HCT116 (cell line): ENCODE data around the gene CPA4. TPM values are rescaled to one million over a fixed set of nuclear protein-coding genes. Genes with fewer than 3 reads are reported as not detected.

ENCODE experiments used
- ATAC-seq: fragments of 200-7000 bp; cut with Tn5 transposase; 2 replicates; pipeline ENCODE4 v1.9.1; 2020; ENCODE audit warnings: mild to moderate bottlenecking, moderate library complexity
- BruUV-seq: library from RNA; stranded (reverse); fragments of 400-500 nt; replicated peaks from 2 replicates; lab custom pipeline; 2021; lab: Mats Ljungman, UMichigan
- CTCF ChIA-PET: fragments of 300-600 bp; sonication (Branson Sonifier 250); formaldehyde crosslinking; loops from one replicate; lab custom pipeline; 2021; ENCODE audit warnings: antibody characterized with exemption; lab: Charles Lee
- POLR2A ChIA-PET: fragments of 300-600, 350-600 bp; sonication (Branson Sonifier 250); formaldehyde crosslinking; loops from one replicate; lab custom pipeline; 2021; ENCODE audit warnings: antibody characterized with exemption; lab: Charles Lee
- RAD21 ChIA-PET, 2 experiments: fragments of 300-600 bp; sonication (Branson Sonifier 250); formaldehyde crosslinking; loops; one replicate each; lab custom pipeline; 2023; ENCODE audit warnings: low total read pairs in 2 of 2; ENCODE audit not compliant: uncharacterized antibody in 2 of 2, unreplicated experiment in 2 of 2, low non-redundant PET in 1 of 2; lab: Charles Lee
- DNase-seq: peaks from one replicate; pipeline ENCODE4 v3.0.0-alpha.2; 2010; ENCODE audit warnings: low read depth, low spot score
- H2AFZ ChIP-seq: fragments of 200-600 bp; shearing (Covaris generic), sonication (generic); 2 replicates; pipeline ENCODE4 v1.6.1; 2017; ENCODE audit warnings: low read depth, mixed run types, mixed read lengths, antibody characterized with exemption, low read length; ENCODE audit not compliant: poor library complexity, severe bottlenecking
- H3K27ac ChIP-seq: 2 replicates; pipeline ENCODE4 v1.5.1; 2012; ENCODE audit warnings: low read depth, low read length
- H3K27me3 ChIP-seq: fragments of 200-600 bp; sonication (generic); 2 replicates; pipeline ENCODE4 v1.6.1; 2016; ENCODE audit warnings: mixed run types, low read length, mixed read lengths; ENCODE audit not compliant: insufficient read depth
- H3K36me3 ChIP-seq, 2 experiments: fragments of 200-500 bp in 1 of 2; fragments of 200-600 bp in 1 of 2; sonication (Bioruptor generic) in 1 of 2; sonication (generic) in 1 of 2; 2 replicates each; pipeline versions ENCODE4 v1.5.1 to v1.6.1; 2014 to 2016; ENCODE audit warnings: low read length in 2 of 2, inconsistent platforms in 1 of 2, mixed read lengths in 1 of 2, mixed run types in 1 of 2; ENCODE audit not compliant: insufficient read depth in 2 of 2, control insufficient read depth in 1 of 2
- H3K4me1 ChIP-seq, 2 experiments: fragments of 200-600 bp in 1 of 2; sonication (generic) in 1 of 2; 2 replicates each; pipeline versions ENCODE4 v1.5.1 to v1.6.1; 2012 to 2017; ENCODE audit warnings: low read length in 2 of 2, inconsistent platforms in 1 of 2, mild to moderate bottlenecking in 1 of 2, mixed read lengths in 1 of 2, mixed run types in 1 of 2, moderate library complexity in 1 of 2; ENCODE audit not compliant: insufficient read depth in 2 of 2, control insufficient read depth in 1 of 2
- H3K4me2 ChIP-seq: fragments of 200-600 bp; sonication (generic); 2 replicates; pipeline ENCODE4 v1.6.1; 2017; ENCODE audit warnings: mixed run types, low read length, mixed read lengths
- H3K4me3 ChIP-seq, 2 experiments: fragments of 200-600 bp in 1 of 2; sonication (generic) in 1 of 2; replicated peaks in 1 of 2; 2 replicates each; pipeline ENCODE4 v1.5.1; 2011 to 2016; ENCODE audit warnings: low read length in 2 of 2, control low read depth in 1 of 2, low read depth in 1 of 2, mild to moderate bottlenecking in 1 of 2, mixed read lengths in 1 of 2, mixed run types in 1 of 2
- H3K79me2 ChIP-seq: fragments of 200-600 bp; sonication (generic); 2 replicates; pipeline ENCODE4 v1.6.1; 2017; ENCODE audit warnings: mild to moderate bottlenecking, mixed run types, low read length, moderate library complexity, mixed read lengths; ENCODE audit not compliant: insufficient read depth
- H3K9ac ChIP-seq: fragments of 200-600 bp; sonication (generic); 2 replicates; pipeline ENCODE4 v1.6.1; 2016; ENCODE audit warnings: low read length, mixed read lengths
- H3K9me2 ChIP-seq: fragments of 200-600 bp; sonication (generic), shearing (Covaris generic); 2 replicates; pipeline ENCODE4 v1.6.1; 2017; ENCODE audit warnings: mixed run types, mild to moderate bottlenecking, moderate library complexity; ENCODE audit not compliant: insufficient read depth
- H3K9me3 ChIP-seq, 2 experiments: fragments of 200-500 bp in 1 of 2; fragments of 200-600 bp in 1 of 2; sonication (Bioruptor generic) in 1 of 2; sonication (generic) in 1 of 2; 2 replicates each; pipeline ENCODE4 v1.6.1; 2014 to 2017; ENCODE audit warnings: low read length in 2 of 2, mixed read lengths in 2 of 2, inconsistent platforms in 1 of 2, low read depth in 1 of 2, mild to moderate bottlenecking in 1 of 2, mixed run types in 1 of 2, moderate library complexity in 1 of 2; ENCODE audit not compliant: control insufficient read depth in 1 of 2, insufficient read depth in 1 of 2
- H4K20me1 ChIP-seq: fragments of 200-600 bp; sonication (generic), shearing (Covaris generic); 2 replicates; pipeline ENCODE4 v1.6.1; 2017; ENCODE audit warnings: mixed run types, mild to moderate bottlenecking, moderate library complexity; ENCODE audit not compliant: insufficient read depth
- CBX3 ChIP-seq: IDR thresholded peaks from 2 replicates; pipeline ENCODE4 v1.6.1; 2012; ENCODE audit warnings: low read depth
- EGR1 ChIP-seq: IDR thresholded peaks from 2 replicates; pipeline ENCODE4 v1.6.1; 2012; ENCODE audit warnings: low read depth
- ELF1 ChIP-seq: IDR thresholded peaks from 2 replicates; pipeline ENCODE4 v1.6.1; 2012; ENCODE audit warnings: low read depth, borderline replicate concordance
- EZH2phosphoT487 ChIP-seq: fragments of 200-600 bp; IDR thresholded peaks from 2 replicates; pipeline ENCODE4 v1.6.1; 2018; ENCODE audit warnings: antibody characterized with exemption, borderline replicate concordance
- FOSL1 ChIP-seq: IDR thresholded peaks from 2 replicates; pipeline ENCODE4 v1.6.1; 2012; ENCODE audit warnings: low read depth
- POLR2A ChIP-seq: IDR thresholded peaks from 2 replicates; pipeline ENCODE4 v1.7.0; 2011; ENCODE audit warnings: borderline replicate concordance; ENCODE audit not compliant: insufficient read depth, insufficient read length; ENCODE audit errors: extremely low read depth
- POLR2AphosphoS5 ChIP-seq: IDR thresholded peaks from 2 replicates; pipeline ENCODE4 v1.6.1; 2011; ENCODE audit warnings: mild to moderate bottlenecking, low read depth, low read length, moderate library complexity
- RAD21 ChIP-seq: IDR thresholded peaks from 2 replicates; pipeline ENCODE4 v1.6.1; 2012; ENCODE audit warnings: low read depth, mild to moderate bottlenecking
- SP1 ChIP-seq: IDR thresholded peaks from 2 replicates; pipeline ENCODE4 v1.6.1; 2012; ENCODE audit warnings: low read depth
- SRF ChIP-seq: IDR thresholded peaks from 2 replicates; pipeline ENCODE4 v1.6.1; 2012; ENCODE audit warnings: low read depth
- intact Hi-C: fragments of 100-400 bp; cut with micrococcal nuclease; formaldehyde crosslinking; loops from 2 replicates; pipeline ENCODE4 v1.10.0; 2022
- total RNA-seq: library from RNA; stranded (reverse); gene quantifications from one replicate; pipeline ENCODE4 v1.2.1, GENCODE V29; 2021; ENCODE audit not compliant: unreplicated experiment
- TF ChIP-seq, protein P1 (sequence below): IDR thresholded peaks from 2 replicates; pipeline ENCODE4 v1.6.1; 2012; ENCODE audit warnings: low read depth
- TF ChIP-seq, protein P2 (sequence below), 3 experiments: fragments of 200-600 bp in 1 of 3; sonication (generic) in 1 of 3; IDR thresholded peaks in 2 of 3; conservative IDR thresholded peaks in 1 of 3; 2 replicates each; pipeline ENCODE4 v1.5.1; 2012 to 2017; ENCODE audit warnings: low read depth in 2 of 3, low read length in 2 of 3, antibody characterized with exemption in 1 of 3, borderline replicate concordance in 1 of 3, control low read depth in 1 of 3, mild to moderate bottlenecking in 1 of 3, mixed read lengths in 1 of 3, mixed run types in 1 of 3, moderate library complexity in 1 of 3; ENCODE audit not compliant: insufficient read depth in 1 of 3

CPA4 gene
- total RNA-seq, 1 experiment from 2014 or later: 38.7 TPM

DNA sequence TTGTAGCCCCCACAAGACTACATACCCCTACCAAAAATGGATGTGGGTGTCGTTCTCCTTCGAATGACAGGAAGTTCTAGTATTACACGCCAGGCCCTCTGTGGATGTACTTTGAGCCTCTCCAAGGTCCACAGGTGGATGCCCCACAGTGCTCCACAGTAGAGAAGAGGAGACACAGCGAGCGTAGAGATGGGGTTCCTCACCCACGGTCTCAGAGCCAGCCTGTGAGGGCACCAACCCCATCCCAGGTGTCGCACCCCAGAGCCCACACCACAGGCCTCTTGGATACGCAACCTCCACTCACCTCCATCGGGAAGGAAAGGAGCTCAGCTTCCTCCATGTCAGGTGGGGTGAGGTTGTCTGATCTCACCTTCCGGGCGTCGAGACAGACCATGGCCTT lies 54.0 kb downstream of the CPA4 start:
- no peak overlapping the region for H3K4me2 ChIP-seq
- no peaks in the 10 kb centered on the region for H3K36me3 ChIP-seq
- BruUV-seq: no TSS peak
- no peaks in the 10 kb centered on the region for H4K20me1 ChIP-seq
- H3K9me2 ChIP-seq: no peaks in the 10 kb centered on the region
- TF ChIP-seq EZH2phosphoT487 (no peak), SP1 (no peak), SRF (no peak), RAD21 (no peak), POLR2A (no peak), EGR1 (no peak), CBX3 (no peak), POLR2AphosphoS5 (no peak), FOSL1 (no peak), ELF1 (no peak)
- TF ChIP-seq, protein P1, sequence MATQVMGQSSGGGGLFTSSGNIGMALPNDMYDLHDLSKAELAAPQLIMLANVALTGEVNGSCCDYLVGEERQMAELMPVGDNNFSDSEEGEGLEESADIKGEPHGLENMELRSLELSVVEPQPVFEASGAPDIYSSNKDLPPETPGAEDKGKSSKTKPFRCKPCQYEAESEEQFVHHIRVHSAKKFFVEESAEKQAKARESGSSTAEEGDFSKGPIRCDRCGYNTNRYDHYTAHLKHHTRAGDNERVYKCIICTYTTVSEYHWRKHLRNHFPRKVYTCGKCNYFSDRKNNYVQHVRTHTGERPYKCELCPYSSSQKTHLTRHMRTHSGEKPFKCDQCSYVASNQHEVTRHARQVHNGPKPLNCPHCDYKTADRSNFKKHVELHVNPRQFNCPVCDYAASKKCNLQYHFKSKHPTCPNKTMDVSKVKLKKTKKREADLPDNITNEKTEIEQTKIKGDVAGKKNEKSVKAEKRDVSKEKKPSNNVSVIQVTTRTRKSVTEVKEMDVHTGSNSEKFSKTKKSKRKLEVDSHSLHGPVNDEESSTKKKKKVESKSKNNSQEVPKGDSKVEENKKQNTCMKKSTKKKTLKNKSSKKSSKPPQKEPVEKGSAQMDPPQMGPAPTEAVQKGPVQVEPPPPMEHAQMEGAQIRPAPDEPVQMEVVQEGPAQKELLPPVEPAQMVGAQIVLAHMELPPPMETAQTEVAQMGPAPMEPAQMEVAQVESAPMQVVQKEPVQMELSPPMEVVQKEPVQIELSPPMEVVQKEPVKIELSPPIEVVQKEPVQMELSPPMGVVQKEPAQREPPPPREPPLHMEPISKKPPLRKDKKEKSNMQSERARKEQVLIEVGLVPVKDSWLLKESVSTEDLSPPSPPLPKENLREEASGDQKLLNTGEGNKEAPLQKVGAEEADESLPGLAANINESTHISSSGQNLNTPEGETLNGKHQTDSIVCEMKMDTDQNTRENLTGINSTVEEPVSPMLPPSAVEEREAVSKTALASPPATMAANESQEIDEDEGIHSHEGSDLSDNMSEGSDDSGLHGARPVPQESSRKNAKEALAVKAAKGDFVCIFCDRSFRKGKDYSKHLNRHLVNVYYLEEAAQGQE: no peak
- TF ChIP-seq, protein P2, sequence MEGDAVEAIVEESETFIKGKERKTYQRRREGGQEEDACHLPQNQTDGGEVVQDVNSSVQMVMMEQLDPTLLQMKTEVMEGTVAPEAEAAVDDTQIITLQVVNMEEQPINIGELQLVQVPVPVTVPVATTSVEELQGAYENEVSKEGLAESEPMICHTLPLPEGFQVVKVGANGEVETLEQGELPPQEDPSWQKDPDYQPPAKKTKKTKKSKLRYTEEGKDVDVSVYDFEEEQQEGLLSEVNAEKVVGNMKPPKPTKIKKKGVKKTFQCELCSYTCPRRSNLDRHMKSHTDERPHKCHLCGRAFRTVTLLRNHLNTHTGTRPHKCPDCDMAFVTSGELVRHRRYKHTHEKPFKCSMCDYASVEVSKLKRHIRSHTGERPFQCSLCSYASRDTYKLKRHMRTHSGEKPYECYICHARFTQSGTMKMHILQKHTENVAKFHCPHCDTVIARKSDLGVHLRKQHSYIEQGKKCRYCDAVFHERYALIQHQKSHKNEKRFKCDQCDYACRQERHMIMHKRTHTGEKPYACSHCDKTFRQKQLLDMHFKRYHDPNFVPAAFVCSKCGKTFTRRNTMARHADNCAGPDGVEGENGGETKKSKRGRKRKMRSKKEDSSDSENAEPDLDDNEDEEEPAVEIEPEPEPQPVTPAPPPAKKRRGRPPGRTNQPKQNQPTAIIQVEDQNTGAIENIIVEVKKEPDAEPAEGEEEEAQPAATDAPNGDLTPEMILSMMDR (IDR thresholded peaks at IDR 0.05 in 2 of 3, conservative IDR thresholded peaks at IDR 0.05 in 1 of 3; ENCODE audit: borderline replicate concordance in 1 of 3, insufficient read depth in 1 of 3, low read depth in 2 of 3, low read length in 2 of 3): no peak
- POLR2A ChIA-PET: no interaction called here
- H3K4me3 ChIP-seq: no peak overlapping the region
- H3K9ac ChIP-seq: no peak overlapping the region
- H3K4me1 ChIP-seq: no peaks in the 10 kb centered on the region
- H2AFZ ChIP-seq: no peak overlapping the region
- H3K9me3 ChIP-seq: no peaks in the 10 kb centered on the region
- no peaks in the 10 kb centered on the region for H3K27me3 ChIP-seq
- ATAC-seq (no peak), DNase-seq (no peak)
- RAD21 ChIA-PET: no interaction called here
- CTCF ChIA-PET: no interaction called here
- intact Hi-C loops: no loop called here
- no peaks in the 10 kb centered on the region for H3K79me2 ChIP-seq
- no peak overlapping the region for H3K27ac ChIP-seq
